ENCODE data around the gene NAP1L4.
A peak's percentile ranks its signal among the peaks of the same experiment; 100 is the strongest.
"Not testable (repeated sequence)": the region's sequence is repeated elsewhere in the genome, so short reads cannot be mapped to it uniquely, and the experiment has no call there.

NAP1L4 gene

GRCh38 chr11:2955906-2956476, 36.1 kb downstream of the NAP1L4 start:
- DNase-seq: no peak

- DNase-seq: no peak
Observed at GRCh38 chr11:2954263-2954662, 37.9 kb downstream of the NAP1L4 start.

GRCh38 chr11:2952290-2952689, 39.8 kb downstream of the NAP1L4 start:
- DNase-seq: no peak

- DNase-seq: no peak
Observed at GRCh38 chr11:2951231-2952110, 40.7 kb downstream of the NAP1L4 start.

GRCh38 chr11:2950825-2951224, 41.3 kb downstream of the NAP1L4 start:
- DNase-seq: no peak

- DNase-seq: no peak
Observed at GRCh38 chr11:2949920-2950319, 42.2 kb downstream of the NAP1L4 start.

- no peak for DNase-seq
Observed at GRCh38 chr11:2947744-2948143, 44.4 kb downstream of the NAP1L4 start.

- no peak for DNase-seq
Observed at GRCh38 chr11:2945757-2946287, 46.3 kb downstream of the NAP1L4 start.

GRCh38 chr11:2945031-2945756, 46.9 kb downstream of the NAP1L4 start:
- DNase-seq: peak; percentile 59

- no peak for DNase-seq
Observed at GRCh38 chr11:2944530-2944929, 47.6 kb downstream of the NAP1L4 start.

GRCh38 chr11:2943711-2944118, 48.4 kb downstream of the NAP1L4 start:
- DNase-seq: peak; percentile 34

GRCh38 chr11:2942872-2943710, 49.0 kb downstream of the NAP1L4 start:
- DNase-seq: no peak

GRCh38 chr11:2942447-2942846, 49.7 kb downstream of the NAP1L4 start:
- no peak for DNase-seq

- DNase-seq: no peak
Observed at GRCh38 chr11:2940921-2941821, 51.0 kb downstream of the NAP1L4 start.

- peak; percentile 63 for DNase-seq
Observed at GRCh38 chr11:2940147-2940920, 51.8 kb downstream of the NAP1L4 start.

- DNase-seq: not testable (repeated sequence)
Observed at GRCh38 chr11:2938458-2939418, 53.4 kb downstream of the NAP1L4 start.

GRCh38 chr11:2937641-2938457, 54.3 kb downstream of the NAP1L4 start:
- not testable (repeated sequence) for DNase-seq

GRCh38 chr11:2934611-2935239, 57.4 kb downstream of the NAP1L4 start:
- DNase-seq: no peak

All from stimulated activated CD8-positive, alpha-beta memory T cell treated with anti-CD3 and anti-CD28 coated beads, Interleukin-4, amount 100 ng/mL, for 48 hours (primary cell).